PC-3 (cell line): ENCODE measurements around the gene ROCK2. TPM values are rescaled to one million over a fixed set of nuclear protein-coding genes. Genes with fewer than 3 reads are reported as not detected.

Source experiments
- ATAC-seq: fragments of 200-7000 bp; cut with Tn5 transposase; 2 replicates; pipeline ENCODE4 v1.9.1; 2020; ENCODE audit warnings: mild to moderate bottlenecking, moderate library complexity
- BruUV-seq: library from RNA; stranded (reverse); fragments of 400-500 nt; replicated peaks from 2 replicates; lab custom pipeline; 2021; lab: Mats Ljungman, UMichigan
- CTCF ChIA-PET: fragments of 300-600 bp; sonication (Branson Sonifier 250); formaldehyde crosslinking; loops from one replicate; lab custom pipeline; 2022; ENCODE audit warnings: antibody characterized with exemption; lab: Charles Lee
- POLR2A ChIA-PET: fragments of 300-600 bp; sonication (Branson Sonifier 250); formaldehyde crosslinking; loops from one replicate; lab custom pipeline; 2022; ENCODE audit warnings: antibody characterized with exemption; ENCODE audit not compliant: unreplicated experiment; lab: Charles Lee
- DNase-seq: peaks from one replicate; pipeline ENCODE4 v3.0.0-alpha.2; 2015
- H2AFZ ChIP-seq: fragments of 300-600 bp; sonication (generic); 2 replicates; pipeline ENCODE4 v1.6.0; 2016; ENCODE audit warnings: antibody characterized with exemption, low read length
- H3F3A ChIP-seq: fragments of 300-600 bp; sonication (generic); one replicate; pipeline ENCODE4 v1.6.0; 2017; ENCODE audit warnings: antibody characterized with exemption, low read length, control low read depth, mild to moderate bottlenecking; ENCODE audit not compliant: unreplicated experiment
- H3K27ac ChIP-seq: fragments of 300-600 bp; sonication (generic); 2 replicates; pipeline ENCODE4 v1.5.1; 2016; ENCODE audit warnings: mild to moderate bottlenecking, low read length
- H3K27me3 ChIP-seq: fragments of 300-600 bp; sonication (generic); 2 replicates; pipeline ENCODE4 v1.6.1; 2016; ENCODE audit warnings: low read length, mixed read lengths
- H3K36me3 ChIP-seq: fragments of 300-600 bp; sonication (generic); 2 replicates; pipeline ENCODE4 v1.6.1; 2016; ENCODE audit warnings: low read depth, mixed run types, low read length, mixed read lengths
- H3K4me1 ChIP-seq: fragments of 300-600 bp; sonication (generic); 2 replicates; pipeline ENCODE4 v1.5.1; 2016; ENCODE audit warnings: low read length; ENCODE audit not compliant: insufficient read depth
- H3K4me2 ChIP-seq: fragments of 300-600 bp; sonication (generic); 2 replicates; pipeline ENCODE4 v1.6.0; 2016; ENCODE audit warnings: low read length
- H3K4me3 ChIP-seq: fragments of 300-600 bp; sonication (generic); 2 replicates; pipeline ENCODE4 v1.5.1; 2016; ENCODE audit warnings: mild to moderate bottlenecking, low read length, mixed read lengths
- H3K79me2 ChIP-seq: fragments of 300-600 bp; sonication (generic); 2 replicates; pipeline ENCODE4 v1.6.1; 2017; ENCODE audit warnings: low read length, mixed read lengths
- H3K9ac ChIP-seq: fragments of 300-600 bp; sonication (generic); 2 replicates; pipeline ENCODE4 v1.6.0; 2016; ENCODE audit warnings: mild to moderate bottlenecking, low read length
- H3K9me2 ChIP-seq: fragments of 300-600 bp; sonication (generic); replicated peaks from 2 replicates; pipeline ENCODE4 v1.6.1; 2016; ENCODE audit warnings: mixed run types, low read length, mixed read lengths
- H3K9me3 ChIP-seq: fragments of 300-600 bp; sonication (generic); 2 replicates; pipeline ENCODE4 v1.6.1; 2016; ENCODE audit warnings: low read length, mixed read lengths
- H4K20me1 ChIP-seq: fragments of 300-600 bp; sonication (generic); 2 replicates; pipeline ENCODE4 v1.6.1; 2016; ENCODE audit warnings: low read length, mixed read lengths
- CTCF ChIP-seq: fragments of 300-600 bp; sonication (generic); conservative IDR thresholded peaks from 2 replicates; pipeline ENCODE4 v1.5.1; 2017; ENCODE audit warnings: antibody characterized with exemption, low read depth, mild to moderate bottlenecking, low read length
- EZH2 ChIP-seq: fragments of 300-600 bp; sonication (generic); IDR thresholded peaks from one replicate; pipeline ENCODE4 v1.6.1; 2017; ENCODE audit warnings: antibody characterized with exemption, mild to moderate bottlenecking, low read length; ENCODE audit not compliant: unreplicated experiment
- EZH2phosphoT487 ChIP-seq: fragments of 300-600 bp; sonication (generic); IDR thresholded peaks from 2 replicates; pipeline ENCODE4 v1.6.1; 2018; ENCODE audit warnings: mild to moderate bottlenecking, antibody characterized with exemption, low read length, borderline replicate concordance
- intact Hi-C: fragments of 100-400 bp; cut with micrococcal nuclease; formaldehyde crosslinking; loops from 2 replicates; pipeline ENCODE4 v1.9.0; 2023
- total RNA-seq: library from RNA; depleted of rRNA; stranded (reverse); fragments of >200 nt; gene quantifications from 2 replicates; pipeline ENCODE4 v1.2.3, GENCODE V29; 2014

ROCK2 gene
- total RNA-seq, 1 experiment from 2014 or later, result 35.3 TPM

GRCh38 chr2:11321847-11322246 is 22.6 kb downstream of the ROCK2 start:
- POLR2A ChIA-PET, result no interaction called here
- ATAC-seq, result no peak

GRCh38 chr2:11320698-11321492 is 23.5 kb downstream of the ROCK2 start:
- Histone ChIP-seq H3K4me3 (no peak overlapping the region), H3K9me2 (no peaks in the 10 kb centered on the region), H3K27ac (no peak overlapping the region), H3K79me2 (peaks cover 76% of the 10 kb centered on the region), H3K27me3 (no peaks in the 10 kb centered on the region), H3K9me3 (no peaks in the 10 kb centered on the region), H3F3A (no peaks in the 10 kb centered on the region), H3K4me2 (no peak overlapping the region), H3K36me3 (no peaks in the 10 kb centered on the region), H3K4me1 (no peaks in the 10 kb centered on the region), H3K9ac (no peak overlapping the region), H2AFZ (no peak overlapping the region), H4K20me1 (peaks cover 68% of the 10 kb centered on the region)
- intact Hi-C loops, result no loop called here
- TF ChIP-seq EZH2 (no peak), CTCF (peak; percentile 40), EZH2phosphoT487 (no peak)
- BruUV-seq, result no TSS peak
- ATAC-seq, result no peak
- DNase-seq, result peak; percentile 7
- ChIA-PET POLR2A (no interaction called here), CTCF (no interaction called here)

More at GRCh38 chr2:11321847-11322246, 22.6 kb downstream of the ROCK2 start:
- Histone ChIP-seq H3K79me2 (peaks cover 76% of the 10 kb centered on the region), H3K4me1 (no peaks in the 10 kb centered on the region), H3K36me3 (no peaks in the 10 kb centered on the region), H3K9me2 (no peaks in the 10 kb centered on the region), H3K4me2 (no peak overlapping the region), H3K27me3 (no peaks in the 10 kb centered on the region), H4K20me1 (peaks cover 68% of the 10 kb centered on the region), H3K27ac (no peak overlapping the region), H3K4me3 (no peak overlapping the region), H3K9ac (no peak overlapping the region), H3F3A (no peaks in the 10 kb centered on the region), H3K9me3 (no peaks in the 10 kb centered on the region), H2AFZ (no peak overlapping the region)
- no TSS peak for BruUV-seq
- no peak for DNase-seq
- no peak for TF ChIP-seq EZH2phosphoT487
- no peak for TF ChIP-seq CTCF
- TF ChIP-seq EZH2, result no peak
- CTCF ChIA-PET, result no interaction called here
- intact Hi-C loops, result no loop called here

- H3K27me3 ChIP-seq, result no peaks in the 10 kb centered on the region
- H3K9ac ChIP-seq, result no peak overlapping the region
- ATAC-seq (no peak), DNase-seq (no peak)
- peaks cover 76% of the 10 kb centered on the region for H3K79me2 ChIP-seq
- no peaks in the 10 kb centered on the region for H3K9me2 ChIP-seq
- H3K36me3 ChIP-seq, result no peaks in the 10 kb centered on the region
- no peak overlapping the region for H3K4me3 ChIP-seq
- H3K9me3 ChIP-seq, result no peaks in the 10 kb centered on the region
- peaks cover 63% of the 10 kb centered on the region for H4K20me1 ChIP-seq
- no peaks in the 10 kb centered on the region for H3K4me1 ChIP-seq
- intact Hi-C loops, result no loop called here
- no peak for TF ChIP-seq CTCF
- TF ChIP-seq EZH2phosphoT487, result no peak
- TF ChIP-seq EZH2, result no peak
- no peaks in the 10 kb centered on the region for H3F3A ChIP-seq
- no TSS peak for BruUV-seq
- ChIA-PET POLR2A (no interaction called here), CTCF (no interaction called here)
- no peak overlapping the region for H2AFZ ChIP-seq
- no peak overlapping the region for H3K27ac ChIP-seq
- H3K4me2 ChIP-seq, result no peak overlapping the region
Observed at GRCh38 chr2:11319939-11320338, 24.5 kb downstream of the ROCK2 start.
